OCI-LY3 (cell line): ENCODE data around the gene C22orf31.

ENCODE experiments used
- CTCF ChIP-seq: fragments of 200-600, 300-600 bp; sonication (generic); IDR thresholded peaks from 2 replicates; pipeline ENCODE4 v1.5.1; 2014; ENCODE audit warnings: antibody characterized with exemption, low read length, low read depth
- EZH2phosphoT487 ChIP-seq: fragments of 200-600 bp; shearing (Covaris generic); IDR thresholded peaks from 2 replicates; pipeline ENCODE4 v1.6.1; 2018; ENCODE audit warnings: antibody characterized with exemption, mixed run types, low read depth

- no peak for TF ChIP-seq CTCF
- no peak for TF ChIP-seq EZH2phosphoT487
Measured at GRCh38 chr22:29089507-29089906, 27.9 kb upstream of the C22orf31 start.
